Peyer's patch (tissue), 4 donors: ENCODE data around the gene OR9G4.

ENCODE experiments used
- POLR2A ChIP-seq, 2 donors: fragments of 450-650 bp; IDR thresholded peaks; one replicate each; pipeline ENCODE4 v1.5.1; 2017; ENCODE audit warnings: antibody characterized with exemption in 2 of 2, mild to moderate bottlenecking in 2 of 2, moderate library complexity in 2 of 2
- TF ChIP-seq, protein P1 (sequence below), 6 experiments: fragments of 450-650 bp in 4 of 6; fragments of 200-600 bp in 2 of 6; sonication (generic) in 1 of 6; IDR thresholded peaks; one replicate each; pipeline ENCODE4 v1.5.1; 2017 to 2019; ENCODE audit warnings: antibody characterized with exemption in 6 of 6, mild to moderate bottlenecking in 3 of 6, moderate library complexity in 1 of 6

DNA sequence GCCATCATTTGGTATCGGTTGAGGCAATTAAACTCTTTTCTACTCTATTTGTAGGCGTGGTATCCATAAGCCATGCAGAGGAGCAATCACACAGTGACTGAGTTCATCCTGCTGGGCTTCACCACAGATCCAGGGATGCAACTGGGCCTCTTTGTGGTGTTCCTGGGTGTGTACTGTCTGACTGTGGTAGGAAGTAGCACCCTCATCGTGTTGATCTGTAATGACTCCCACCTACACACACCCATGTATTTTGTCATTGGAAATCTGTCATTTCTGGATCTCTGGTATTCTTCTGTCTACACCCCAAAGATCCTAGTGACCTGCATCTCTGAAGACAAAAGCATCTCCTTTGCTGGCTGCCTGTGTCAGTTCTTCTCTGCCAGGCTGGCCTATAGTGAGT, 8.4 kb downstream of the OR9G4 start:
- TF ChIP-seq, protein P1, sequence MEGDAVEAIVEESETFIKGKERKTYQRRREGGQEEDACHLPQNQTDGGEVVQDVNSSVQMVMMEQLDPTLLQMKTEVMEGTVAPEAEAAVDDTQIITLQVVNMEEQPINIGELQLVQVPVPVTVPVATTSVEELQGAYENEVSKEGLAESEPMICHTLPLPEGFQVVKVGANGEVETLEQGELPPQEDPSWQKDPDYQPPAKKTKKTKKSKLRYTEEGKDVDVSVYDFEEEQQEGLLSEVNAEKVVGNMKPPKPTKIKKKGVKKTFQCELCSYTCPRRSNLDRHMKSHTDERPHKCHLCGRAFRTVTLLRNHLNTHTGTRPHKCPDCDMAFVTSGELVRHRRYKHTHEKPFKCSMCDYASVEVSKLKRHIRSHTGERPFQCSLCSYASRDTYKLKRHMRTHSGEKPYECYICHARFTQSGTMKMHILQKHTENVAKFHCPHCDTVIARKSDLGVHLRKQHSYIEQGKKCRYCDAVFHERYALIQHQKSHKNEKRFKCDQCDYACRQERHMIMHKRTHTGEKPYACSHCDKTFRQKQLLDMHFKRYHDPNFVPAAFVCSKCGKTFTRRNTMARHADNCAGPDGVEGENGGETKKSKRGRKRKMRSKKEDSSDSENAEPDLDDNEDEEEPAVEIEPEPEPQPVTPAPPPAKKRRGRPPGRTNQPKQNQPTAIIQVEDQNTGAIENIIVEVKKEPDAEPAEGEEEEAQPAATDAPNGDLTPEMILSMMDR (IDR thresholded peaks at IDR 0.05), result no peak
- no peak for TF ChIP-seq POLR2A (IDR thresholded peaks at IDR 0.05)
